ENCODE results near the gene MACF1.

Gene MACF1

GRCh38 chr1:39301606-39302005, 97.1 kb downstream of the MACF1 start:
- H3K27ac Mint-ChIP-seq: no peak overlapping the region
- H3K36me3 Mint-ChIP-seq (ENCODE audit: low read depth): peaks cover 69% of the 10 kb centered on the region
- no peaks in the 10 kb centered on the region for H3K9me3 Mint-ChIP-seq
- no peak for TF ChIP-seq CTCF (IDR thresholded peaks at IDR 0.05; ENCODE audit: unreplicated experiment in 3 of 3)
- no peaks in the 10 kb centered on the region for H3K27me3 Mint-ChIP-seq (ENCODE audit: low read depth)
- no peak overlapping the region for H3K4me3 Mint-ChIP-seq
- no peaks in the 10 kb centered on the region for H3K4me1 Mint-ChIP-seq

- Mint-ChIP-seq H3K27me3 (ENCODE audit: low read depth) (no peaks in the 10 kb centered on the region), H3K27ac (no peak overlapping the region), H3K9me3 (no peaks in the 10 kb centered on the region), H3K4me1 (no peaks in the 10 kb centered on the region), H3K4me3 (no peak overlapping the region), H3K36me3 (ENCODE audit: low read depth) (peaks cover 69% of the 10 kb centered on the region)
- no peak for TF ChIP-seq CTCF (IDR thresholded peaks at IDR 0.05; ENCODE audit: unreplicated experiment in 3 of 3)
Observed at GRCh38 chr1:39305555-39305954, 101.1 kb downstream of the MACF1 start.

- Mint-ChIP-seq H3K27me3 (ENCODE audit: low read depth) (no peaks in the 10 kb centered on the region), H3K27ac (no peak overlapping the region), H3K4me3 (no peak overlapping the region), H3K9me3 (no peaks in the 10 kb centered on the region), H3K4me1 (no peaks in the 10 kb centered on the region), H3K36me3 (ENCODE audit: low read depth) (peaks cover 60% of the 10 kb centered on the region)
- no peak for TF ChIP-seq CTCF (IDR thresholded peaks at IDR 0.05; ENCODE audit: unreplicated experiment in 3 of 3)
Observed at GRCh38 chr1:39310015-39310414, 105.5 kb downstream of the MACF1 start.

GRCh38 chr1:39310691-39311090, 106.2 kb downstream of the MACF1 start:
- Mint-ChIP-seq H3K4me3 (no peak overlapping the region), H3K27me3 (ENCODE audit: low read depth) (no peaks in the 10 kb centered on the region), H3K9me3 (no peaks in the 10 kb centered on the region), H3K4me1 (no peaks in the 10 kb centered on the region), H3K27ac (no peak overlapping the region), H3K36me3 (ENCODE audit: low read depth) (peaks cover 59% of the 10 kb centered on the region)
- no peak for TF ChIP-seq CTCF (IDR thresholded peaks at IDR 0.05; ENCODE audit: unreplicated experiment in 3 of 3)

- Mint-ChIP-seq H3K4me3 (no peak overlapping the region), H3K4me1 (no peaks in the 10 kb centered on the region), H3K9me3 (no peaks in the 10 kb centered on the region), H3K36me3 (ENCODE audit: low read depth) (peaks cover 64% of the 10 kb centered on the region), H3K27ac (no peak overlapping the region), H3K27me3 (ENCODE audit: low read depth) (no peaks in the 10 kb centered on the region)
- TF ChIP-seq CTCF (IDR thresholded peaks at IDR 0.05; ENCODE audit: unreplicated experiment in 3 of 3): no peak
Observed at GRCh38 chr1:39317111-39317510, 112.6 kb downstream of the MACF1 start.

- no peak overlapping the region for H3K4me3 Mint-ChIP-seq
- H3K4me1 Mint-ChIP-seq: no peaks in the 10 kb centered on the region
- H3K9me3 Mint-ChIP-seq: no peaks in the 10 kb centered on the region
- no peaks in the 10 kb centered on the region for H3K27me3 Mint-ChIP-seq (ENCODE audit: low read depth)
- no peak for TF ChIP-seq CTCF (IDR thresholded peaks at IDR 0.05; ENCODE audit: unreplicated experiment in 3 of 3)
- no peak overlapping the region for H3K27ac Mint-ChIP-seq
- peaks cover 66% of the 10 kb centered on the region for H3K36me3 Mint-ChIP-seq (ENCODE audit: low read depth)
Observed at GRCh38 chr1:39317910-39318633, 113.6 kb downstream of the MACF1 start.
